ENCODE measurements around the gene STARD13.

The STARD13 gene

DNA sequence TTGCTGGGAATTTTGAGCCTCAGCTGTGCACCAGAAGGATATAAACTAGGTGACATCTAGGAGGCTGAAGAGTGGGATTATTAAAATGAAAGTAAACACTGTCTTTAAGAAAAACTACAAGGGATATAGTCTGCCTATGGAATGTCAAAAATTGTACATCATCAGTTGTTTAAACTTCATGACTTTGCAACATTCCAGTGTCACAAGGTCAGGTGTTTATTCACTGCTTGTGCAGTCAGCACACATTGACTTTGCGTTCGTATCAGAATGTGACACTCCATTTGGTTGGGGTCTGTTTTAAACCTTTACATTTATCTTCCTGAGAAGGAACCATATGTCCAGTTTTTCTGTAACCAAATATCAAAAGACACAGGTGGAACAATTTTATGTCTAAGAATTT is 183.7 kb downstream of the STARD13 start:
- DNase-seq (ENCODE audit: low read depth in 3 of 3, low spot score in 1 of 3) = no peak

DNA sequence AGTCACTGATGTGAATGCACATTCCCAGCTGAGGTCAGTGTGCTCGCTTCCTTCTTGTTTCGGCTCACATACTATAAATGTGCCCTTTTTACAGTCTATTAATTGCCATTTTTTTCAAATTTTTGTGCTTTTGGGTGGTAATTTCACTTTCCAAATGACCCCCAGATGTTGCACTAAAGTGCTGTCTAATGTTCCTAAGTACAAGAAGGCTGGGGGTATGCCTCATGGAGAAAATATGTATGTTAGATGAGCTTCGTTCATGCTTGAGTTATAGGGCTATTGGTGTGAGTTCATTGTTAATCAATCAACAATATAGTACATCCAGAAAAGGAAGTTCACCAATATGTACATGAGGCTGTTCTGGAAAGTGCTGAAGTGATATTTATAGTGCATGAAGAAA is 184.7 kb downstream of the STARD13 start:
- DNase-seq (ENCODE audit: low read depth in 3 of 3, low spot score in 1 of 3) = no peak

DNA sequence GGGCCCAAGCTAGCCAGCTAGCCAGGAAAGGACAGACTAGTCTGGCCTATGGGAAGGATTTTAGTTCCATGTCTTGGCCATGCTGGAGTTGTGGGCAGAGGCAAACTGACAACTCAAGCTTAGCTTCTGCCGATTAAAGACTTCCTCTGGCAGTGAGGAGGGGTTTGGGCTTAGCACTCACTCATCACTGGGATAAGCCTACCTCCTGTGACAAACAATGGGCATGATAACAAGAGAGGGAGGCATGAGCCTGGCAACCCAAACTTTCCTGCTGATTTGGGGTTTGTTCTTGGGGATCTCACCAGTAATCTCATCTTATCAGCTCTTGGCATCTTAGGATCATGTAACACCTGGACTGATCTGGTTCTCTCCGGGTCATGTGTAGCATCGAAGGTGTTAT is 185.7 kb downstream of the STARD13 start:
- no peak for DNase-seq (ENCODE audit: low read depth in 3 of 3, low spot score in 1 of 3)

DNA sequence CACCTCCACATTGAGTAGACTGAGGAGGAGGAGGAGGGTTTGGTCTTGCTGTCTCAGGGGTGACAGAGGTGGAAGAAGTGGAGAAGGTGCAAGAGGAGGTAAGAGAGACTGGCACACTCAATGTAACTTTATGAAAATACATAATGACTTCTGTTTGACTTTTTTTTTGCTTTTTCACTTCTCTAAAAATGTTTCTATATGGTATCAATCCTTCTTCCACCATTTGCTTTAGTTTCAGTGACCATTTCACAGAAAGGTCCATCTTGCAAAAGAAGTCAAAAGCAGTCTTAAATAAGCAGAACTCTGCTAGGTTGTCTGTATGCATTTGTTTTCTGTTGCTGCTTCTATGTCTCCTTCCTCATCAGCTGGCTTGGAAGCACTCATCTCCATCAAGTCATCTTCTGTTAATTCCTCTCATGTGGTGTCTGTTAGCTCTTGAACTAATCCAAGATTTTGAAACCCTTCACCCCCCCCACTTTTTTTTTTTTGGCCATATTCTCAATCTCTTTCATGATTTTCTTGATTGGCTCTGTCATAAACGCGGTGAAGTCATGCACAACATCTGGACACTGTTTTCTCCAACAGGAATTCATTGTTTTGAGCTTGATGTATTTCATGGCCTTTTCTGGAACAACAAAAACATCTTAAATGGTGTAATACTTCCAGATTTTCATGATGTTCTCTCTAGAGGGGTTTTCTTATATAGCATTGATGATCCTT is 188.5 kb downstream of the STARD13 start:
- DNase-seq (ENCODE audit: low read depth in 3 of 3, low spot score in 1 of 3) = no peak

DNA sequence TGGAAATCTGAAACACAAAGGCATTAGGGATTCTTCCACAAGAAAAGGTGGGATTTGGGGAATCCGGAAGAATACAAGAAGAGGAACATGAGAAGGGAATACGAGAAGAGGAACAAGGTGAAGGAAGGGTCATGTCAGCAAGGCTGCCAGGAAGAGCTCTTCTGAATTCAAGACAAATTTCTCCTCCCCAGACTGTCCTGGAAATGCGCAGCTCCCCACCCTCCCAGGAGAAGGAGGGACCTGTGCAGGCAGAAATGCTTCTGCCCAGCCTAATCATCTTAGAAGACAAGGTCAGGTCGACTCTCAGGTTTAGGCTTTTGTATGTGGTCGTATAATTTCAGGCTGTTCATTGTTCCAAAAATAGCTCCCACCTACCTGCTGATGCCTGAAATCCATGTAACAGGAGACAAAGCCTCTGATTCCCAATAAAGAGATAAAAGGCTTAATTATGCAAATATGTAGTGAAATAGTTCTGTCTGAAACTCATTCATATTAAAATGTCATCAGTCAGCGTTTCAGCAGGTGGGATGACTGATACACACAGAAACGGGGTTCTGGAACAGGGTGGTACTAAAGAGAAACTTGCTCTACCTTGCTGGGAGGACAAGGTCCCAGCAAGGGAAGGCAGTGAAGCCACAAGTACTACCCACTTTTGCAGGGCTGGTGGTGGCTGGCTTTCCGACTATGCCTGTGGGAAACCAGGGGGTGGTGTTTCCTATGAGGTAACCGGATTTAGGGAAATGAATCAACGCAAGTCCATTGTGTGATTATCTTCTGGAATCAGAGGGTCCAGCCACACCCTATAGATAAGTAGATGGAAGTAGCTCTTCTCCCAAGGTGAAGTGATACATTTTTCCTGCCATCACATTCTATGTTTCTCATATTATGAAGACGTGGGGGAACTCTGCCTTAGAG is 193.2 kb downstream of the STARD13 start:
- no peak for DNase-seq (ENCODE audit: low read depth in 3 of 3, low spot score in 1 of 3)

DNA sequence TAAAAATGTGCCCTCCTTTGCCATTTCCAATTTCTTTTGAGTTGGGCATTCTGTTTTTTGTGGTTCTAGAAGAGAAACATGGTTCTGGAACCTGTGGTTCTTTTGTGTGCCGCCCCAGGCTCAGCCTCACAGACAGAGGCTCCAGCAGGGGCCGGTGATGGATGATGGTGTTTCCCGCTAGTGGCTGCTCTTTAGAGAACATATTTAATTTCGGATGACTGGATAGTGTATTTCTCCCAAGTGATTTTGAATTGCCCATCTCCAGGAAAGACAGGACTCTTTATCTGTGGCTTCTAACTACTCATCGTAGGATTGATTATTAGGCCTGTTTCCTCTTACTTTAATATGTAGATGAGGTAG is 194.2 kb downstream of the STARD13 start:
- no peak for DNase-seq (ENCODE audit: low read depth in 3 of 3, low spot score in 1 of 3)

DNA sequence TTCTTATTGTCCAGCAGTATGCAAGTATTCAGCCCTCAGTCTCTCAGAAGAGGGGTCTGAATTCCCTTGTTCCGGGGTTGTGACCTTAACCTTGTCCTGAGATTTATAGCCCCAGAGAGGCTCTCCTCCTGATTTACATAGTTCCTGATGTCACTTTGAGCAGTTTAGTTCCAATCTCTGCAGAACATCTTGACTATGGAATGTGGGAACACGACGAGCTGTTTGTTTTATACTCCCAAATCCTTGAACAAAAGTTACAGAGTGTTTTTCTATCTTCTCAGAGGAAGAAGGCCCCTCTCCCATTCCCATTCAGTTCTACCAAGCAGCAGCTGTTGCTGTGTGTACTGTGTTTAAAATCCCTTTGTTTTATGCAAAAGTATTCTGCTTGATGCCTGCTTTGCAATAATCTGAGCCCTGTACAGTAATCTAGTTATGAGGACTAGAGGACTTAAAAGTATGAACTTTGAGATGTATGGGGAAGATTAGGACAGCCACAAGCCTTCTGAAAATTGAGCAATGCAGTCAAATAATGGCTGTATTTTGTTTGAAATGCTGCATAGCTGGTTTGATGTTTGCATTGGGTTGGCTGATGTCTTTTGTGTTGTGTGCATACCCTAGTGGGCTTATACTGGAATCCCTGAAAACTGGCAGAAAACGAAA is 194.7 kb downstream of the STARD13 start:
- DNase-seq (ENCODE audit: low read depth in 3 of 3, low spot score in 1 of 3) = no peak

DNA sequence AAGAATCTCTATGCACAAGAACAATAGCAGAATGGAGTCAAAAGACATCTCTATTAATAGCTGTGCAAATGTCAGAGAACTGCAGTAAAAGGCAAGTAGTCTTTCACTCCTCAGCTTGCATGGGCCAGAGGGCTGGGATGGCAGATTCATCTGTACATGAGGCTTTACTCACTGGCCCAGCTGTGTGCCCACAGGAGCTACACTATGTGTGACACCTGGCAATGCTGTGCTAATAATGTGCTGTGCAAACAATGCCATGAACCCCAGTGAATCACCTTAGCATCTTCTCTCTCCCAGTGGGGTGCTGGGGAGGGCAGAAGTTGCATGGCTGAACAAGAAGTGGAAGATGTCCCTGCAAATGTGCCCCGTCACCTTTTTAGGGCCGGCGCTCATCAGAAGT is 196.2 kb downstream of the STARD13 start:
- no peak for DNase-seq (ENCODE audit: low read depth in 3 of 3, low spot score in 1 of 3)

DNA sequence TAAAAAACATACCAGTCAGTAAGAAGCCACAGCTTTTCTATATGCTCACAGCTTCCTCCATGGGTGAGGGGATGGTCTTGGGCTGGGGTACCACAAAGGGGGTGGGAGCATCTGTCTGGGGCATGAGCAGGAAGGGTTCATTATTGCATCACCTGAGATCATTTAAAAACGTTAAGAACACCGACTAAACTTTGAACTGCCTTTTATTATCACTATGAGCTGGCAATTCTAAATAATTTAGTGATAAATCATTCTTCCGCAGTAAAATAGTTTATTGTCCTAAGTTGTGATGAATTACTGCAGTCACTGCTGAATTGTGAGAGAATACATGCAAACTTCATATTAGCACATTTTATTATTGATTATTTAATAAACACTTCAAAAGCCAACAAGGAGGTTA is 197.8 kb downstream of the STARD13 start:
- no peak for DNase-seq (ENCODE audit: low read depth in 3 of 3, low spot score in 1 of 3)

DNA sequence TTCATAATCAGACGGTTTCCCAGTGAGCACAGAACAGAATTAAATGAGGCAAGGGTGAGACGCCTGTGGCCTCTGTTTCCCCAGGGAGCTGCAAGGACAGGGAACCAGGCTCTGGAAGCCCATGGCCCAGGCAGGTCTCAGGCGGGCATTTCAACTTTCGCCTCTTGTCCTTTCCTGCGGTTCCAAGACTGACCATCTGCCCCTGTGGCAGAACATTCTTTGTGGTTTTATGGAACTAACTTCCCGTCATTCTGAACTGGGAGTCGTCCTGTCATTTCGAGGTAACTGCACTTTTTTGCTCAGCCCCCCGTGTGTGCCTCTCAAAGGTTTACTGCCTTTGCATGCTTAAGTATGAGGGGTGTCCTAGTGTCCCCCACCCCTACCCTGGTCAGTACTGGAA is 198.5 kb downstream of the STARD13 start:
- DNase-seq (ENCODE audit: low read depth in 3 of 3, low spot score in 1 of 3) = no peak

DNA sequence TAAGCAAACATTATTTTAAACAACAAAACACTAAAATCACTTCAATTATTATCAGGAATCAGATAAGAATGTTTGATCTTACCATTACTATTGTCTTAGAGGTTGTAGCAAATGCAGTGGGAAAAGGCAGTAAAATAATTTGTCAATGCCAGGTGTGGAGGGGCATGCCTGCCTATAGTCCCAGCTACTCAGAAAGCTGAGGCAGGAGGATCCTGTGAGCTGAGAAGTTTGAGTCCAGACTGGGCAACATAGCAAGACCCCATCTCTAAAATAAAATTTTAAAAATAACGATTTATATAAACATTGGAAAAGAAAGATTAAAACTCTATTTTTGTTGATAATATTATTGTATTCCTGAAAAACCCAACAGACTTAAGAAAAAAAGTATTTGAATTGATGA is 202.5 kb downstream of the STARD13 start:
- no peak for DNase-seq (ENCODE audit: low read depth in 3 of 3, low spot score in 1 of 3)

DNA sequence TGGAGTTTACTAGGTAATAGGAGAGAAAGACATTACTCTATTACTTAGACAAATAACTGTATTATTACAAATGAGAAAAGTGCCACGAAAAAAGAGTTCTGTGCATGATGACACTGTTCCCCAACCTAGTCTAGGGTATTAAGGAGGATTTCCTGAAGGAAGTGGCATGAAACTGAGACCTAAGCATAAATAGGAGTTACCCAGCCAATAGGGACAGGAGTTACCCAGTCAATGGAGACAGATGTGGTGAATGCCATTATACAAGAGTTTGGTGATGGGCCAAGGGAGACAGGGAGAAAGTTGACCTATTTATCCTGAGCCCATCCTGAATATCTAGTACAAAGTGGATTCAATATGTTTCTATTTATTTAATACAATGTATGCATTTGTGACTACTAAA is 203.9 kb downstream of the STARD13 start:
- no peak for DNase-seq (ENCODE audit: low read depth in 3 of 3, low spot score in 1 of 3)

DNA sequence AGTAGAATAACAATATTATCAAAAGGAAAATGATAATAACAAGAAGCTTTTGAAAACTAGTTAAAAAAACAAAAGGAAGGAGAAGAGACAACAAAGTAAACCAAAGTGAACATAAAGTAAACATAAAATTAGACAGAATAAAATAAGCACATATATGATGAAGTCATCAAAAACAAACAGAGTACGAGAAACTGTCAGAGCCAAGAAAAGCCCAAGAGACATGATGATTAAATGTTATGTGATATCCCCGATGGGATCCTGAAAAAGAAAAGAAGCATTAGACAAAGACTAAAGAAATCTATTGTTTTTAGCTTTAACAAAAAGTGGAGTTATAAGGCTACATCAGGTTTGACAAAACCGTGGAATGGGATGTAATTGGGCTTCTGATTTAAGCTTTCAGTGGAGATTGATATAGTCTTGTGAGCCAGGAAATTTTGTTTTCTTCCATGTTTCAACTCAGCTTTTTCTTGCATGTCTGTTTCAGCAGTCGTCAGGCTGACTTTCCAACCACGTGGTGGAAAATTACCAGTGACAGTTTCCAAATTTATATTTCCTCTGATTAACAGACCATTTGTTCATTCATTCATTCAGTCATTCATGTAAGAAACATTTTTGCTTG is 204.5 kb downstream of the STARD13 start:
- DNase-seq (ENCODE audit: low read depth in 3 of 3, low spot score in 1 of 3) = no peak

DNA sequence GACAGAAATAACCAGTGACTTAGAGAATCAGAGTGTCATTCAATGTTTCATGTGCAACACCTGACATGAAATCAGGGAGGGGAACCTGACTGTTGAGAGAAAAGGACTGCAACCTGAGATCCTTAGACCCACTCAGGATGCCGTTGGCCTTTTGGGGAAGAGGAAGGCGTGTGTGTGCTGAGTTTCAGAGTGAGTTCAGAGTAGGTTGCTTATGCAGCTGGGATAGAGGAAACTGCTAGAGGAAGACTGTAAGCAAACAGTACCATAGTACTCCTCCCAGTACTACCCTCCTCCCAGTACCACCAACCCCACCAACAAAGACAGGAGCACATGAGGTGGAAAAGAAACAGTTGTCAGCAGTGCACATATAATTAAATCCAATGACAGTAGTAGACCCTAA is 205.6 kb downstream of the STARD13 start:
- DNase-seq (ENCODE audit: low read depth in 3 of 3, low spot score in 1 of 3) = no peak

DNA sequence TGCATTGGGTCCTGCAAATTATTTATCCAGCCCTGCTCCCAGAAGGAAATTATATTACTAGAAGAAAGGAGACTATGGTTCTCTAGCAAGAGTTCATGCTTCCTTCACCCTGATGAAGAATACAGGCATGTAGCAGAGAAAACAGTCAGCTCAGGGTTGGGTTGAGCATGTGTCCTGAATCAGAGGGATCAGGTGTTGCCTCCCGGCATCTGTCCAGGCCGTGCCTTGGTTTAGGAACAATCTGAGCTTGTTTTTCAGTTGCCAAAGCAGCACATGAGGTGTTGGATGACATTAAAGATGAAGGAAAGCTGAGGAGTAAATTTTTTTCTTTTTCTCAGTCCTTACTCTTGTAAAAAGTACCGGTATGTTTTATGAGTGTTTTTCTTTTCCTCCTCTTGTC is 207.3 kb downstream of the STARD13 start:
- DNase-seq (ENCODE audit: low read depth in 3 of 3, low spot score in 1 of 3) = no peak

DNA sequence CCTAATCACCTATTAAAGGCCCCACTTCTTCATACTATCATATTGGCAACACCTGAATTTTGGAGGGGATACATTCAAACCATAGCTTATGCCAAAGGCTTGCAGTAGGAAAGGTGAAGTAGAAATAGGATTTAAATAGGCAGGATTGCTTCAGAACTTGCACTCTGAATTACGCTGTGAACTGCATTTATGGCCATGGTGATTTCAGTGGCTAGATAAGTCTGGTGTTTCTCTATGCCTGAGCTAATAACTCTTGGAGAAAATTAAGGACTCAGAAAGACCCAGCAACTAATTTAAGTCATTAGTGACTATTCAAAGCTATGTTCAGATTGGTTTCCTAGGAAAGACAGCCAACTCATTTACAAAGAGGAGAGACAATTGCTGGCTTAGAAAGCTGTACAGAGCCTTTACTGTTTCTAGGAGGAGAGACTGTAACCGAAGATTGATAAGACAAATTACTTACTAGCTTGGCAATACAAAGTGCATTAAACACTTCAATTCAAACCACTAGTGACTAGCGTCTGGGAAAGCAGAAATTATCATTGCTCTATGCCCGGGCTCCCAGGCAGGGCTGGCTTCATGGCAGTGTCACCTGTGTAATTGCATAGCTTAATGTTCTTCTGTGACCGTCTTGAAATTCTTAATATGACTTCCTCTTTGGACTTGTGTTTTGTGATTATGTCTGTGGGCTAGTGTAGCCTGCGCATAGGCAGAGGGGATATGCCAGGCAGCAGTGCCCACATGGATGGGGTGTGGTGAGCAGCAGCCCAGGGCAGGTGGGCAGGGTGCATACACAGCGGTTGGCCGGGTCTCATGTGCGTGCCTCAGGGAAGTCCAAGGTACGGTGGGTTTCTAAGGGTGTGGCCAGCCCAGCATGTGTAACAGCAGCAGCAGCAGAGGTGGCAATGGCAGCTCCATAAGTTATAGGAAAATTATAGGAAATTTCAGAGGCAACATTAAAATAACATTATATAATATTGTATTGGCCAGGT is 209.3 kb downstream of the STARD13 start:
- DNase-seq (ENCODE audit: low read depth in 3 of 3, low spot score in 1 of 3) = no peak

DNA sequence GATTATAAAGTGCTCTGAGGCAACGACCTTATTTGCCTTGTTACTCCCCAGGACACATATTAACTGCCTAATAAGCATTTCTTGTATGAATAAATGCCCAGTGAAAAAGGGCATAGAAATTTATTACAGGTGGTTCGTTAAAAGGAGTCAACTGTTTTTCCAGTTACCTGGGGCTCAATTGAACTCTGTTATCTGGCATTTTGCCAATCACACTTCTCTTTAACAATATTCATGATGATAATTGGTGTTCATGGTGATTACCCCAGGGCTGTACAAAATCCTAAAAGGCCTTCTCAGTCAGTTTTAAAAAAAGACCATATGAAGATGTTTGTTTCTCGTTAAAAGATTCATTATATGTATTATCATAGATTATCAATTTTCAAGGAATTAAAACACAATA is 212.2 kb downstream of the STARD13 start:
- DNase-seq (ENCODE audit: low read depth in 3 of 3, low spot score in 1 of 3) = no peak

DNA sequence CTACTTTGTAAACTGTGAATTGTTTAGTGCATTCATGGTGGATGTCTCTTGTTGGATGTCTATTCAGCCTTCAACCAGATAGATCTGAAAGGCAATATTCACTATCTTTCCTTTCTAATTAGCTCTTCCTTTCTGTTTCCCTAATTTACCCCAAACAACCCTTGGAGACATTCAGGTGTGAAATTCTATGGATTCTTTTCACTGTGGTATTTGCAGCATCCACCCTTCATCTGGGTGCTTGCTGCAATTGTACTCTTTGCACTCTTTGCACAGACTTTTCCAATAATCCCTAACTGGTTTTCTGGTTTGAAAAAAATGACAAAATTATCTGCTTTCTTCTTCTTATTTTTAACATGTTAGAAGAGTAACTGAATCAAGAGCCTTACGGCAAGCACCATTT is 212.8 kb downstream of the STARD13 start:
- DNase-seq (ENCODE audit: low read depth in 3 of 3, low spot score in 1 of 3) = no peak

DNA sequence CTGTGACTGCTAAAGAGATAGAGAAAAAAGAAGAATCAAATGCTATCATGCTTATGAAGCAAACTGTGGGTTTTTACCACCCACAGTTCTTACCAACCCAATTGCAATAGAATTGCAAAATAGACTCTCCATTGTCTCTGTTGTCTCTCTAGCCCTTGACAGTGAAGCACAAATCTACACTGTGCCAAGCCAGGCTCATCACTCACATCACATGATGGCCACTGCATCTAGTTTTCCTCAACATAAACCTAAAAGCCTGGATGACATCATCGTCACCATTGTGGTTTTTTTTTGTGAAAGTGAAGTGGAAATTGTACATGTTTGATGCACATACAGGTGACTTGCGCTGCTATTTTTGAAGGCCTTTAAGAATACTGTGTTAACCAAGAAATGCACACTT is 213.3 kb downstream of the STARD13 start:
- DNase-seq (ENCODE audit: low read depth in 3 of 3, low spot score in 1 of 3) = no peak

DNA sequence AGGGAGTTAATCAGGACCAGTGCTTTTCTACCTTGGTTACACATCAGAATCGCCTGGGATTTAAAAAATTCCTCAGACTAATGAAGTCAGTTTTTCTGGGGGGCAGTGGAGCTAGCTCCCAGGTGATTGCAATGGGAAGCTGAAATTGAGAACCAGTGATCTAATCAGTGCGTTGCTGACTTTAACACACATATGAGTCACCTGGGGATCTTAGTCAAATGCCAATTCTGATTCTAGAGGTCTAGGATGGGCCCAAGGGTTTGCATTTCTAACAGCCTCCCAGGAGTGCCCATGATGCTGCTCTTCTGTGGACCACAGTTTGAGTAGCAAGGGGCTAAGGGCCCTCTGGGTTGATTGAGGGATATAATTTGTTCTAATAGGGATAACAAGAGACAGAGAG is 214.8 kb downstream of the STARD13 start:
- DNase-seq (ENCODE audit: low read depth in 3 of 3, low spot score in 1 of 3) = no peak

DNA sequence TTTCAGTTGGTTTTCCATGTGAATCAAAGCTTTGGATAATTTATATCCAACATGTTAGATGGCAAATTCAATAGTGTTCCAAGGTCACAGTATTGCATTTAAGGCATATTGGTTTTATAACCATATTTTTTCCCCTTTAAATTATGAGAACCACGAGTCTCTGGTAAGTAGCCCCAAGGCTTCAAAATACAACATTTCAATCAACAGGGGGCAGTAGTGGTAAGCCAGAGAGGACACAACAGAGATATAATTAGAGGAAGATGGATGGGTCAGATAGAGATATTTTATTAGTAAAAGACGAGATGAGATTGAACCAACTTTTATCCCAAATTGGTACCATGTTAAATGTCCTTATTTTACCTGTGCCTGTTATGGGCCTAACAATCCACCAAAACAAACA is 216.2 kb downstream of the STARD13 start:
- no peak for DNase-seq (ENCODE audit: low read depth in 3 of 3, low spot score in 1 of 3)
